Right lobe of liver (tissue), 4 donors: ENCODE results near the gene NSG1.

ENCODE experiments used
- CTCF ChIP-seq, 4 donors: fragments of 200-600 bp in 3 of 4; fragments of 450-650 bp in 1 of 4; IDR thresholded peaks; one replicate each; pipeline versions ENCODE4 v1.5.1 to v1.8.0; 2016 to 2022; ENCODE audit warnings: antibody characterized with exemption in 4 of 4, mild to moderate bottlenecking in 2 of 4
- POLR2A ChIP-seq: fragments of 450-650 bp; IDR thresholded peaks from one replicate; pipeline ENCODE4 v1.6.1; 2017; ENCODE audit warnings: antibody characterized with exemption, mild to moderate bottlenecking
- donor health status: DM: no; HTN: no; CAD: no.
- donor health status: DM: no; HTN: no; CAD: no.
- donor health status: DM: no; HTN: yes; CAD: no.

- TF ChIP-seq CTCF (IDR thresholded peaks at IDR 0.05) (peak in 1 of 4 donors; percentile 9), POLR2A (no peak)
Observed at GRCh38 chr4:4384837-4385236, 2.1 kb upstream of the NSG1 start.
